ENCODE results near the gene CD36.

- TF ChIP-seq, protein P1, sequence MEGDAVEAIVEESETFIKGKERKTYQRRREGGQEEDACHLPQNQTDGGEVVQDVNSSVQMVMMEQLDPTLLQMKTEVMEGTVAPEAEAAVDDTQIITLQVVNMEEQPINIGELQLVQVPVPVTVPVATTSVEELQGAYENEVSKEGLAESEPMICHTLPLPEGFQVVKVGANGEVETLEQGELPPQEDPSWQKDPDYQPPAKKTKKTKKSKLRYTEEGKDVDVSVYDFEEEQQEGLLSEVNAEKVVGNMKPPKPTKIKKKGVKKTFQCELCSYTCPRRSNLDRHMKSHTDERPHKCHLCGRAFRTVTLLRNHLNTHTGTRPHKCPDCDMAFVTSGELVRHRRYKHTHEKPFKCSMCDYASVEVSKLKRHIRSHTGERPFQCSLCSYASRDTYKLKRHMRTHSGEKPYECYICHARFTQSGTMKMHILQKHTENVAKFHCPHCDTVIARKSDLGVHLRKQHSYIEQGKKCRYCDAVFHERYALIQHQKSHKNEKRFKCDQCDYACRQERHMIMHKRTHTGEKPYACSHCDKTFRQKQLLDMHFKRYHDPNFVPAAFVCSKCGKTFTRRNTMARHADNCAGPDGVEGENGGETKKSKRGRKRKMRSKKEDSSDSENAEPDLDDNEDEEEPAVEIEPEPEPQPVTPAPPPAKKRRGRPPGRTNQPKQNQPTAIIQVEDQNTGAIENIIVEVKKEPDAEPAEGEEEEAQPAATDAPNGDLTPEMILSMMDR (IDR thresholded peaks at IDR 0.05 in 4 of 5, conservative IDR thresholded peaks at IDR 0.05 in 1 of 5) = no peak
- no peak for TF ChIP-seq POLR2A (IDR thresholded peaks at IDR 0.05)
These were observed 3.1 kb downstream of the CD36 start for GRCh38 chr7:80641548-80641947.

Data from gastrocnemius medialis (tissue), 4 donors.